Right lobe of liver (tissue), 4 donors: ENCODE data around the gene FBLN2.

Source experiments
- POLR2A ChIP-seq: fragments of 450-650 bp; IDR thresholded peaks from one replicate; pipeline ENCODE4 v1.6.1; 2017; ENCODE audit warnings: antibody characterized with exemption, mild to moderate bottlenecking
- TF ChIP-seq, protein P1 (sequence below), 4 donors: fragments of 200-600 bp in 3 of 4; fragments of 450-650 bp in 1 of 4; IDR thresholded peaks; one replicate each; pipeline versions ENCODE4 v1.5.1 to v1.8.0; 2016 to 2022; ENCODE audit warnings: antibody characterized with exemption in 4 of 4, mild to moderate bottlenecking in 2 of 4
- donor health status: DM: no; HTN: no; CAD: no.
- donor health status: DM: no; HTN: no; CAD: no.
- donor health status: DM: no; HTN: yes; CAD: no.

DNA sequence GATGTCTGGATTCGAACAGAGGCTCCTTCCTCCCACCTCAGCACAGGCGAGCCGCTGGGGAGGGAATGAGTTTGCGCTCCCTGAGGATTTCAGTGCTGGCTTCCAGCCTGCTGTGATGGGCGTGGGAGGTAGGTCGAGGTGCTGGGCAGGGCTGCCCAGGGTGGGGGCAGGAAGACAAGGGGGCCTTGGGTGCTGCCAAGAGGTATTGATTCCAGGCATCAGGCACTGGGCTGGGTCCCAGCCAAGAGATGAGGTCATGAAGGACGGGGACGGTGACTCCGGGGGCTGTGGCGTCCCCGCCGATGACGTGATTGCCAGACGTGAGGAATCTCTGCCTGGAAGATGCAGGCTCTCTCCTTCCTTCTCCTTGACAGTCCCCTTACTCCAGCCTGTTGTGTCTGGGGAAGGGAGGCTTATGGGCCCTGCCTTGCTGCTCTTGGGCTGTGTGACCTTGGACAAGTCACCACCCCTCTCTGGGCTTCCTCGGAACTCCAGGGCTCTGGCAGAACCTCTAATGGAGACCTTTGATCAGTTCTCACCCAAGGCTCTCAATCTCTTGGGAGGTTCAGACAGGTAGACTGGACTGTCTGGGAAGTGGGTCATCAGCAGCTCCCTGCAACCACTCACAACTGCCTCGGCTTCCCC, 116.8 kb downstream of the FBLN2 start:
- no peak for TF ChIP-seq POLR2A
- TF ChIP-seq, protein P1, sequence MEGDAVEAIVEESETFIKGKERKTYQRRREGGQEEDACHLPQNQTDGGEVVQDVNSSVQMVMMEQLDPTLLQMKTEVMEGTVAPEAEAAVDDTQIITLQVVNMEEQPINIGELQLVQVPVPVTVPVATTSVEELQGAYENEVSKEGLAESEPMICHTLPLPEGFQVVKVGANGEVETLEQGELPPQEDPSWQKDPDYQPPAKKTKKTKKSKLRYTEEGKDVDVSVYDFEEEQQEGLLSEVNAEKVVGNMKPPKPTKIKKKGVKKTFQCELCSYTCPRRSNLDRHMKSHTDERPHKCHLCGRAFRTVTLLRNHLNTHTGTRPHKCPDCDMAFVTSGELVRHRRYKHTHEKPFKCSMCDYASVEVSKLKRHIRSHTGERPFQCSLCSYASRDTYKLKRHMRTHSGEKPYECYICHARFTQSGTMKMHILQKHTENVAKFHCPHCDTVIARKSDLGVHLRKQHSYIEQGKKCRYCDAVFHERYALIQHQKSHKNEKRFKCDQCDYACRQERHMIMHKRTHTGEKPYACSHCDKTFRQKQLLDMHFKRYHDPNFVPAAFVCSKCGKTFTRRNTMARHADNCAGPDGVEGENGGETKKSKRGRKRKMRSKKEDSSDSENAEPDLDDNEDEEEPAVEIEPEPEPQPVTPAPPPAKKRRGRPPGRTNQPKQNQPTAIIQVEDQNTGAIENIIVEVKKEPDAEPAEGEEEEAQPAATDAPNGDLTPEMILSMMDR (IDR thresholded peaks at IDR 0.05) = no peak
